Breast epithelium (tissue), 3 donors: ENCODE data around the gene GIMAP6.

Experiments used
- POLR2AphosphoS5 ChIP-seq, 3 donors: sonication (generic); formaldehyde crosslinking; IDR thresholded peaks; one replicate each; pipeline ENCODE4 v1.6.1; 2017; ENCODE audit warnings: antibody characterized with exemption in 3 of 3
- TF ChIP-seq, protein P1 (sequence below), 3 donors: fragments of 450-650 bp; IDR thresholded peaks; one replicate each; pipeline ENCODE4 v1.5.1; 2016 to 2017; ENCODE audit warnings: antibody characterized with exemption in 3 of 3, mild to moderate bottlenecking in 3 of 3, moderate library complexity in 3 of 3

GRCh38 chr7:150620617-150621371, 11.4 kb downstream of the GIMAP6 start:
- TF ChIP-seq, protein P1, sequence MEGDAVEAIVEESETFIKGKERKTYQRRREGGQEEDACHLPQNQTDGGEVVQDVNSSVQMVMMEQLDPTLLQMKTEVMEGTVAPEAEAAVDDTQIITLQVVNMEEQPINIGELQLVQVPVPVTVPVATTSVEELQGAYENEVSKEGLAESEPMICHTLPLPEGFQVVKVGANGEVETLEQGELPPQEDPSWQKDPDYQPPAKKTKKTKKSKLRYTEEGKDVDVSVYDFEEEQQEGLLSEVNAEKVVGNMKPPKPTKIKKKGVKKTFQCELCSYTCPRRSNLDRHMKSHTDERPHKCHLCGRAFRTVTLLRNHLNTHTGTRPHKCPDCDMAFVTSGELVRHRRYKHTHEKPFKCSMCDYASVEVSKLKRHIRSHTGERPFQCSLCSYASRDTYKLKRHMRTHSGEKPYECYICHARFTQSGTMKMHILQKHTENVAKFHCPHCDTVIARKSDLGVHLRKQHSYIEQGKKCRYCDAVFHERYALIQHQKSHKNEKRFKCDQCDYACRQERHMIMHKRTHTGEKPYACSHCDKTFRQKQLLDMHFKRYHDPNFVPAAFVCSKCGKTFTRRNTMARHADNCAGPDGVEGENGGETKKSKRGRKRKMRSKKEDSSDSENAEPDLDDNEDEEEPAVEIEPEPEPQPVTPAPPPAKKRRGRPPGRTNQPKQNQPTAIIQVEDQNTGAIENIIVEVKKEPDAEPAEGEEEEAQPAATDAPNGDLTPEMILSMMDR (IDR thresholded peaks at IDR 0.05) = no peak
- no peak for TF ChIP-seq POLR2AphosphoS5 (IDR thresholded peaks at IDR 0.05)
